ENCODE data around the gene SNX9.

SNX9 gene

GRCh38 chr6:157804448-157805327 is 18.4 kb upstream of the SNX9 start:
- DNase-seq = no peak

GRCh38 chr6:157806131-157806855 is 16.8 kb upstream of the SNX9 start:
- DNase-seq = no peak

- DNase-seq = no peak
Measured at GRCh38 chr6:157806856-157807215, 16.2 kb upstream of the SNX9 start.

- DNase-seq = no peak
Measured at GRCh38 chr6:157808405-157808950, 14.6 kb upstream of the SNX9 start.

GRCh38 chr6:157809613-157810012 is 13.4 kb upstream of the SNX9 start:
- DNase-seq = no peak

- no peak for DNase-seq
Measured at GRCh38 chr6:157811137-157811475, 11.9 kb upstream of the SNX9 start.

GRCh38 chr6:157811476-157812173 is 11.4 kb upstream of the SNX9 start:
- DNase-seq = no peak

- DNase-seq = no peak
Measured at GRCh38 chr6:157812425-157813171, 10.4 kb upstream of the SNX9 start.

- DNase-seq = no peak
Measured at GRCh38 chr6:157813191-157813590, 9.9 kb upstream of the SNX9 start.

GRCh38 chr6:157813750-157814455 is 9.1 kb upstream of the SNX9 start:
- peak; percentile 76 for DNase-seq

GRCh38 chr6:157814883-157815282 is 8.2 kb upstream of the SNX9 start:
- no peak for DNase-seq

- peak; percentile 38 for DNase-seq
Measured at GRCh38 chr6:157821342-157822033, 1.6 kb upstream of the SNX9 start.

- peak; percentile 34 for DNase-seq
Measured at GRCh38 chr6:157822245-157823000, 623 bp upstream of the SNX9 start.

GRCh38 chr6:157823528-157824370 is 703 bp downstream of the SNX9 start:
- DNase-seq = peak; percentile 41

- peak; percentile 60 for DNase-seq
Measured at GRCh38 chr6:157825243-157825904, 2.3 kb downstream of the SNX9 start.

GRCh38 chr6:157830354-157831017 is 7.4 kb downstream of the SNX9 start:
- DNase-seq = no peak

- no peak for DNase-seq
Measured at GRCh38 chr6:157831018-157831369, 7.9 kb downstream of the SNX9 start.

Data from fibroblast of skin of scalp (primary cell).